Activated naive CD8-positive, alpha-beta T cell treated with anti-CD3 and anti-CD28 coated beads, Interleukin-2, amount 50 U/mL, for 16 hours (primary cell): ENCODE results near the gene EYA2.
"Not testable (repeated sequence)": the region's sequence is repeated elsewhere in the genome, so short reads cannot be mapped to it uniquely, and the experiment has no call there.

Experiments used
- DNase-seq: peaks from one replicate; pipeline ENCODE4 v3.0.0-alpha.2; 2020; ENCODE audit warnings: low read depth, low spot score

Gene EYA2

GRCh38 chr20:47175493-47175892 is 280.9 kb downstream of the EYA2 start:
- DNase-seq: no peak

GRCh38 chr20:47176217-47176616 is 281.6 kb downstream of the EYA2 start:
- DNase-seq: not testable (repeated sequence)

GRCh38 chr20:47178277-47178676 is 283.6 kb downstream of the EYA2 start:
- DNase-seq: no peak

GRCh38 chr20:47178851-47179250 is 284.2 kb downstream of the EYA2 start:
- DNase-seq: no peak

- DNase-seq: no peak
Observed at GRCh38 chr20:47179267-47179666, 284.6 kb downstream of the EYA2 start.

GRCh38 chr20:47181056-47181862 is 286.6 kb downstream of the EYA2 start:
- no peak for DNase-seq

- no peak for DNase-seq
Observed at GRCh38 chr20:47183367-47183766, 288.7 kb downstream of the EYA2 start.

- DNase-seq: no peak
Observed at GRCh38 chr20:47187450-47188195, 293.0 kb downstream of the EYA2 start.

- DNase-seq: no peak
Observed at GRCh38 chr20:47188540-47188939, 293.9 kb downstream of the EYA2 start.

- no peak for DNase-seq
Observed at GRCh38 chr20:47189060-47189459, 294.4 kb downstream of the EYA2 start.

- DNase-seq: no peak
Observed at GRCh38 chr20:47191074-47191673, 296.5 kb downstream of the EYA2 start.

- no peak for DNase-seq
Observed at GRCh38 chr20:47191956-47192355, 297.3 kb downstream of the EYA2 start.

- DNase-seq: no peak
Observed at GRCh38 chr20:47195573-47195972, 300.9 kb downstream of the EYA2 start.

GRCh38 chr20:47196091-47197081 is 301.7 kb downstream of the EYA2 start:
- peak; percentile 56 for DNase-seq

- DNase-seq: no peak
Observed at GRCh38 chr20:47198254-47198671, 303.6 kb downstream of the EYA2 start.

- no peak for DNase-seq
Observed at GRCh38 chr20:47198996-47199552, 304.4 kb downstream of the EYA2 start.

GRCh38 chr20:47201074-47201730 is 306.6 kb downstream of the EYA2 start:
- no peak for DNase-seq

- DNase-seq: no peak
Observed at GRCh38 chr20:47202733-47203667, 308.4 kb downstream of the EYA2 start.
